ENCODE results near the gene FERMT2. TPM values are rescaled to one million over a fixed set of nuclear protein-coding genes. Genes with fewer than 3 reads are reported as not detected.
A peak's percentile ranks its signal among the peaks of the same experiment; 100 is the strongest.
"Not testable (repeated sequence)": the region's sequence is repeated elsewhere in the genome, so short reads cannot be mapped to it uniquely, and the experiment has no call there.

FERMT2 gene
- total and polyA plus RNA-seq, 11 donors: 31.2 to 158 (median 104) TPM

DNA sequence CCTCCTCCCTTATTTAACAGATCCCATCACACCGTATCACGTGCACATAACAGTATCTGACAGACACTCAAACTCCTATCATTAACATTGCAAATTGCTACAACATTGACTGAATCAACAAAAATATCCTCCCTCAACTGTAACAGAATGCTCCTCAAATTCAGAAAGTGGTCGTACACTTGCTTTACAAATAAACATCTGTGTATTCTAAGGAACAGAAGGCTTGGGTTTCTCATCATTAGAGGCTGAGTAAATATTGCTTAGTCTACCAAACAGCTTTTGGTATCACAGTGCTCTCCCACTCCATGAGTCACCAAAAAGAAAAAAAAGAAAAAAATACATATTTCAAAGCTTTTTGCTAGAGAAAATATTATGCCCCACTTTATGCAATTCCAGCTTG lies 23.9 kb downstream of the FERMT2 start:
- ATAC-seq: peak in 2 of 4 donors; percentile 41 to 52
- WGBS, 4 donors: 40 to 46% (median 43%) methylated on average over 3 of the region's 3 CpGs
- TF ChIP-seq, protein P1, sequence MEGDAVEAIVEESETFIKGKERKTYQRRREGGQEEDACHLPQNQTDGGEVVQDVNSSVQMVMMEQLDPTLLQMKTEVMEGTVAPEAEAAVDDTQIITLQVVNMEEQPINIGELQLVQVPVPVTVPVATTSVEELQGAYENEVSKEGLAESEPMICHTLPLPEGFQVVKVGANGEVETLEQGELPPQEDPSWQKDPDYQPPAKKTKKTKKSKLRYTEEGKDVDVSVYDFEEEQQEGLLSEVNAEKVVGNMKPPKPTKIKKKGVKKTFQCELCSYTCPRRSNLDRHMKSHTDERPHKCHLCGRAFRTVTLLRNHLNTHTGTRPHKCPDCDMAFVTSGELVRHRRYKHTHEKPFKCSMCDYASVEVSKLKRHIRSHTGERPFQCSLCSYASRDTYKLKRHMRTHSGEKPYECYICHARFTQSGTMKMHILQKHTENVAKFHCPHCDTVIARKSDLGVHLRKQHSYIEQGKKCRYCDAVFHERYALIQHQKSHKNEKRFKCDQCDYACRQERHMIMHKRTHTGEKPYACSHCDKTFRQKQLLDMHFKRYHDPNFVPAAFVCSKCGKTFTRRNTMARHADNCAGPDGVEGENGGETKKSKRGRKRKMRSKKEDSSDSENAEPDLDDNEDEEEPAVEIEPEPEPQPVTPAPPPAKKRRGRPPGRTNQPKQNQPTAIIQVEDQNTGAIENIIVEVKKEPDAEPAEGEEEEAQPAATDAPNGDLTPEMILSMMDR (IDR thresholded peaks at IDR 0.05): no peak
- TF ChIP-seq POLR2A (IDR thresholded peaks at IDR 0.05): no peak
- Histone ChIP-seq H3K4me1 (peaks cover 12 to 100% (median 84%) of the 10 kb centered on the region in 12 donors), H3K4me3 (no peak overlapping the region), H3K27ac (peak overlapping the region in 1 of 12 donors; percentile 22), H3K9me3 (no peaks in the 10 kb centered on the region), H3K27me3 (no peaks in the 10 kb centered on the region), H3K36me3 (no peaks in the 10 kb centered on the region)
- intact Hi-C loops (cut with DNase I): no loop called here
- DNase-seq: no peak

DNA sequence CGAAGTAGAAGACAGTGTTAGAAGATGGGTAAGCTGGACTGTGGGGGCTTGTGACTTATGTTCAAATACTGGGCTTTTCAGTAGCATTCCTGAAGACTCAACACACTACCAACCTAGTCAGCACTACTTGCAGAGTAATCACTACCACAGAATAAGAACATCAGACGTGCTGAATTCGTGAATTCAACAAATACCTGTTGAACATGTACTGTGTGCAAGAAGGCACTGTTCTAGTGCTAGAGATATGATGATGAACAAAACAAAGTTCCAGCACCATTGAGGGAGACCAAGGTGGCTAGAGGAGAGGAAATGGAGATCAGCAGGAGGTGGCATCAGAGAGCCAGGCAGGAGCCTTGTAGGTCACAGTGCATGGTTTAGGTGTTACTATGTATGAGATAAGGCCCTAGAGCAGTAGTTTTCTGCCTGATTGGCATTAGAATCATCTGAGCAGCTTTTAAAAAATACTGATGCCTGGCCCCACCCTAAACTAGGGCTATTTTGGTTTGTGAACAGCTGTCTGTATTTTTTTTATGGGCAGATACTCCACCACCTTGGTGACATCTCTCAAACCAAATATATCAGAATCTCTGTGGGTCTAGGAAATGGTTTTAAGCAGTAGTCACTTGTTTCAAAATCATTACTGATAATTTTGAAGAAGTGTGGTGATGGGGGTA lies 26.8 kb downstream of the FERMT2 start:
- Histone ChIP-seq H3K4me1 (peaks cover 10 to 97% (median 81%) of the 10 kb centered on the region in 12 donors), H3K27ac (peak overlapping the region in 2 of 12 donors; percentile 0 to 56), H3K36me3 (peaks cover 0 to 1% (median 0%) of the 10 kb centered on the region in 9 donors), H3K27me3 (no peaks in the 10 kb centered on the region), H3K9me3 (no peaks in the 10 kb centered on the region), H3K4me3 (no peak overlapping the region)
- peak; percentile 40 to 71 (median 62) for ATAC-seq
- DNase-seq: no peak
- TF ChIP-seq POLR2A (IDR thresholded peaks at IDR 0.05): no peak
- TF ChIP-seq, protein P1 (IDR thresholded peaks at IDR 0.05): peak in 6 of 12 donors; percentile 12 to 49 (median 23)
- intact Hi-C loops (cut with DNase I): no loop called here
- 24 to 75% (median 44%) methylated on average over 3 of the region's 3 CpGs for WGBS, 4 donors

DNA sequence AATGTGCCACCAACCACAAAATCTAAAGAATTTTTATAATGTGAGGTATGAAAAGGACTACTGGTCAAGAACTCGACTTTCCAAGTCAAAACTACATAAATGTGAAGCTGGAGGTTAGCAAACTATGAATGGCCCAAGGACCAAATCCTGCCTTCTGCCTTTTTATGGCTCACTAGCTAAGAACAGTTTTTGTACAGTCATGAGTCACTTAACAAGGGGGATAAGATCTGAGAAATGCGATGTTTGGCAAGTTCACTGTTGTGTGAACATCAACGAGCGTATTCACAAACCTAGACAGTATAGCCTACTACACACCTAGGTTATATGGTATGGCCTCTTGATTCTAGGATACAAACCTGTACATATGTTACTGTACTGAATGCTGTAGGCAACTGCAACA lies 28.2 kb downstream of the FERMT2 start:
- intact Hi-C loops (cut with DNase I): no loop called here
- WGBS, 4 donors: 58 to 68% (median 62%) methylated on average over 4 of the region's 4 CpGs
- peaks cover 0 to 14% (median 5%) of the 10 kb centered on the region in 9 donors for H3K36me3 ChIP-seq
- TF ChIP-seq POLR2A (IDR thresholded peaks at IDR 0.05): no peak
- TF ChIP-seq, protein P1 (IDR thresholded peaks at IDR 0.05): no peak
- no peak overlapping the region for H3K4me3 ChIP-seq
- H3K27me3 ChIP-seq: no peaks in the 10 kb centered on the region
- ATAC-seq: peak in 1 of 4 donors; percentile 14
- DNase-seq: no peak
- H3K4me1 ChIP-seq: peaks cover 20 to 97% (median 83%) of the 10 kb centered on the region in 12 donors
- H3K27ac ChIP-seq: peak overlapping the region in 2 of 12 donors; percentile 5 to 62
- H3K9me3 ChIP-seq: no peaks in the 10 kb centered on the region

DNA sequence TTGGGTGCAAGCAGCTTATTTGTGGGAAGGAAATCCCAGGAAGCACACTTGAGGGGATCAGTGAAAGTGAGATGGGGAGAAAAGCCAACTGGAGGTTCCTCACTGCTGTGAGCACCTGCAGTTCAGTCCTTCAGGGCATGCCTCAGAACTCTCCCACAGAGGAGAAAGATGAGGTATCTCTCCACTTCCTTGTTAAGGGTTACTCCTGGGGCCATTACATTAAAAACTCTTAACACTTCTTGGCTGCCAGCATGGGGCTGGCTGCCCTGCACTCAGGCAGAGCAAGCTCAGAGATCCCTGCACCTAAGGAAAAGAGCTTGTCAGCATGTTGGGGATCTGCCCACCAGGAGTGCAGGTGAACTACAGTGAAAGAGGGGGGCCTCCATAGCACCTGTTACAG lies 28.8 kb downstream of the FERMT2 start:
- H3K27ac ChIP-seq: peak overlapping the region in 2 of 12 donors; percentile 5 to 62
- H3K4me3 ChIP-seq: no peak overlapping the region
- no peaks in the 10 kb centered on the region for H3K9me3 ChIP-seq
- peaks cover 17 to 96% (median 79%) of the 10 kb centered on the region in 12 donors for H3K4me1 ChIP-seq
- no peak for DNase-seq
- intact Hi-C loops (cut with DNase I): no loop called here
- H3K27me3 ChIP-seq: no peaks in the 10 kb centered on the region
- peaks cover 0 to 20% (median 9%) of the 10 kb centered on the region in 9 donors for H3K36me3 ChIP-seq
- no peak for ATAC-seq
- TF ChIP-seq POLR2A (IDR thresholded peaks at IDR 0.05): no peak

DNA sequence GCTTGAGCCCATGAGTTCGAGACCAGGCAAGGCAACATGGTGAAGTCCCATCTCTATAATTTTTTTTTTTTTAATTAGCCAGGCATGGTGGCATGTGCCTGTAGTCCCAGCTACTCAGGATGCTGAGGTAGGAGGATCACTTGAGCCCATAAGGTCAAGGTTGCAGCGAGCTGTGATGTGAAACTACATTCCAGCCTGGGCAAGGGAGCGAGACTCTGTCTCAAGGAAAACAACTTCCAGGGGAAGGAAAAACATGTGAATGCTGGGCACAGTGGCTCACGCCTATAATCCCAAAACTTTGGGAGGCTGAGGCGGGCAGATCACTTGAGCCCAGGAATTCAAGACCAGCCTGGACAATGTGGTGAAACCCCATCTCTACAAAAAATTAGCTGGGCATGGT lies 30.4 kb downstream of the FERMT2 start:
- Histone ChIP-seq H3K36me3 (peaks cover 0 to 36% (median 9%) of the 10 kb centered on the region in 9 donors), H3K4me1 (peaks cover 11 to 87% (median 67%) of the 10 kb centered on the region in 12 donors), H3K27ac (peak overlapping the region in 2 of 12 donors; percentile 12 to 73)
- DNase-seq; ATAC-seq; H3K27me3 ChIP-seq; intact Hi-C loops (cut with DNase I); H3K9me3 ChIP-seq; H3K4me3 ChIP-seq: not testable (repeated sequence)
- WGBS, 4 donors: 87 to 91% (median 90%) methylated on average over 5 of the region's 5 CpGs
